Mucosa of stomach (tissue), 1 donor: ENCODE data around the gene SERINC2.

Experiments
- H3K27me3 ChIP-seq: one replicate; pipeline ENCODE4 v1.7.0; 2013; ENCODE audit warnings: mild to moderate bottlenecking, low read length; ENCODE audit not compliant: control insufficient read depth, insufficient read depth
- H3K36me3 ChIP-seq: one replicate; pipeline ENCODE4 v1.7.0; 2013; ENCODE audit warnings: low read length; ENCODE audit not compliant: control insufficient read depth, insufficient read depth
- H3K4me1 ChIP-seq: one replicate; pipeline ENCODE4 v1.7.0; 2013; ENCODE audit warnings: mild to moderate bottlenecking, low read length; ENCODE audit not compliant: control insufficient read depth, insufficient read depth
- H3K4me3 ChIP-seq: one replicate; pipeline ENCODE4 v1.7.0; 2013; ENCODE audit warnings: low read length
- H3K9ac ChIP-seq: one replicate; pipeline ENCODE4 v1.7.0; 2013; ENCODE audit warnings: mild to moderate bottlenecking, low read length, moderate library complexity
- H3K9me3 ChIP-seq: one replicate; pipeline ENCODE4 v1.7.0; 2013; ENCODE audit warnings: mild to moderate bottlenecking, low read length, moderate library complexity; ENCODE audit not compliant: control insufficient read depth
- donor health status: Pancreatic carcinoma.

SERINC2 gene

DNA sequence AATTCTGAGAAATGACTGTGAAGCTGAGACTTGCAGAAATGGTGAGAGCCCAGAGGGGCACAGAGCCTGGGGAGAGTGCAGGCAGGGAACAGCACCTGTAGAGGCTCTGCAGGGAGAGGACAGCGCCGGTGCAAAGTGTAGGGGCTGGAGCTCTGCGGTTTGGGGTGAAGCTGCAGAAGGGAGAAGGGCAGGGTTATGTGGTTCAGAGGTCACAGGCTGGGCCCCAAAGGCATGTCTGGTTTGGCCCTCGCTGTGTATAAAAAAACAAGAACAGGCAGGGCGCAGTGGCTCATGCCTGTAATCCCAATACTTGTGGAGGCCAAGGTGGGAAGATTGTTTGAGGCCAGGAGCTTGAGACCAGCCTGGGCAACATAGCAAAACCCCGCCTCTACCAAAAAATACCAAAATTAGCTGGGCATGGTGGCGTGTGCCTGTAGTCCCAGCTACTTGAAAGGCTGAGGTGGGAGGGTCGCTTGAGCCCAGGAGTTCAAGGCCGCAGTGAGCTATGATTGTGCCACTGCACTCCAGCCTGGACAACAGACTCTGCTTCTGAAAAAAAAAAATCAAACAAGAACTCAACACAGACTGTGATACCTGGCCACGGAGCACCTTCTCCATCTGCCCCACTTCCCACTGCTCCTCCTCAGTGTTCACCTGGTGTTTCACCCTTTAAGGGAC, 29.1 kb downstream of the SERINC2 start:
- no peaks in the 10 kb centered on the region for H3K27me3 ChIP-seq
- H3K9me3 ChIP-seq, result no peaks in the 10 kb centered on the region
- H3K36me3 ChIP-seq, result no peaks in the 10 kb centered on the region
- H3K9ac ChIP-seq, result no peak overlapping the region
- peaks cover 15% of the 10 kb centered on the region for H3K4me1 ChIP-seq
- no peak overlapping the region for H3K4me3 ChIP-seq

DNA sequence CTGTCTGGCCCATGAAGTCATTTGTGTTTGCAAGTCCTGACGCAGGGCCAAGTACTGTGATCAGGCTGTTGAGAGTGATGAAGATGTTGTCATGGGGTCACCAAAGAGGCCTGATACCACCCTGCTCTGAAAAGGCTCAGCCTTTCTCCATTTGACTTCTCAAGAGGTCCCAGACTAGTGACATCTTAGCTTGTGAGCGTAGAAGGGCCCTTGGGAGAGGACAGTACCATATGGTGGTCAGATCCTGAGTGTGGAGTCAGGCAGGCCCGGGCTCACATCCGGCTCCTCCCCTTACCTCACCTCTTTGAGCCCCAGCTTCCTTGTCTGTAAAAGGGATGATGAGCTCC, 29.6 kb downstream of the SERINC2 start:
- peaks cover 15% of the 10 kb centered on the region for H3K4me1 ChIP-seq
- H3K9ac ChIP-seq, result no peak overlapping the region
- no peaks in the 10 kb centered on the region for H3K27me3 ChIP-seq
- H3K4me3 ChIP-seq, result no peak overlapping the region
- no peaks in the 10 kb centered on the region for H3K9me3 ChIP-seq
- no peaks in the 10 kb centered on the region for H3K36me3 ChIP-seq

DNA sequence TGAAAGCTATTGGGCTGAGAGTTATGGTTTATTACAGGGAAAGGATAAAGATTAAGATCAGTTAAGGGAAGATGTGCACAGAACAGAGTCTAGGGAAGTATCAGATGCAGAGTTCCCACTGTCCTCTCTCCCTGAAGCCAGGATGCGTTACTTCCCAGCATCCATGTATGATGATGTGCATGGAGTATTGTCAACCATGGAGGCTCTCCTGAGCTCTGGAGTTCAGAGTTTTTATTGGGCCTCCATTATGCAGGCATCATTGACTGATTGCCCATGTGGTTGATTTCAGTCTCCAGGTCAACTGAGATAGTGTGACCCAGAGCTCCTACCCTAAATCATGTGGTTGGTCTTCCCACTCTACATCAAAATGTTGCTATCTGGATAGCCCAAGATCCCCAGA, 30.7 kb downstream of the SERINC2 start:
- Histone ChIP-seq H3K36me3 (no peaks in the 10 kb centered on the region), H3K4me3 (no peak overlapping the region)

DNA sequence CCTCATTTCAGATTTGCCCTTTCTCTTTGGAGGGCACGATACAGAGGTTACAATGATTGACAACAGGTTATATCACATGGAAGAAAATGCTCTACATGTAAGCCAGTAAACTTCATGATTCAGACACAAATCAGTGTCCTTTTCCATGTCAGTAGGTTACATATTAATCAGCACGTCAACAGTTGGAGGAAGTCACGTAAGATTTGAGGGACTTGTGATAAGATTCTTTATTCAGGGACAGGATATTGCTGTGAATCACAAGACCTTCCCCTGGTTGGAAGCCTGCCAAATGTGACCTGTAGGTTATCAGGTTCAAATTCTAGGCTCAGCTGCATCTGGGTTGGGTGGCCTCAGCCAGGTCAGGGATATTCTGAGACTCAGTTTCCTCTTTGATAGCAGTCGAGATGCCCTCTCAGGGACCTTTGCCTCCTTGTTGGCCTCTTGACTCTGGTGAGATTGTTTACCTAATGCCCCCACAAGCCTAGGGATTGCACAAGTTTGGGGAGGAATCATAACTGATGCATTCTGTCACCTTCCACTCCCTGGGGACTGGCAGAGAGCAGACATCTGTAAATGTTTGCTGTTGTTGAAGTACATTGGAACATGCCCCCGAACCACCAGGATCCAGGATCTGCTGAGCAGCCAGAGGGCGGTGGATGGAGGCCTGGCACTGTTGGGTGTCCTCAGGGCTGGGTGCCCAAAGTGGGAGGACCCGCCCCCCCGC, 31.9 kb downstream of the SERINC2 start:
- H3K4me3 ChIP-seq, result no peak overlapping the region
- no peaks in the 10 kb centered on the region for H3K27me3 ChIP-seq
- H3K36me3 ChIP-seq, result no peaks in the 10 kb centered on the region
- H3K4me1 ChIP-seq, result peaks cover 15% of the 10 kb centered on the region
- no peak overlapping the region for H3K9ac ChIP-seq
- H3K9me3 ChIP-seq, result no peaks in the 10 kb centered on the region

More for the DNA sequence above, 30.7 kb downstream of the SERINC2 start:
- Histone ChIP-seq H3K9me3 (no peaks in the 10 kb centered on the region), H3K27me3 (no peaks in the 10 kb centered on the region), H3K4me1 (peaks cover 15% of the 10 kb centered on the region), H3K9ac (no peak overlapping the region)

DNA sequence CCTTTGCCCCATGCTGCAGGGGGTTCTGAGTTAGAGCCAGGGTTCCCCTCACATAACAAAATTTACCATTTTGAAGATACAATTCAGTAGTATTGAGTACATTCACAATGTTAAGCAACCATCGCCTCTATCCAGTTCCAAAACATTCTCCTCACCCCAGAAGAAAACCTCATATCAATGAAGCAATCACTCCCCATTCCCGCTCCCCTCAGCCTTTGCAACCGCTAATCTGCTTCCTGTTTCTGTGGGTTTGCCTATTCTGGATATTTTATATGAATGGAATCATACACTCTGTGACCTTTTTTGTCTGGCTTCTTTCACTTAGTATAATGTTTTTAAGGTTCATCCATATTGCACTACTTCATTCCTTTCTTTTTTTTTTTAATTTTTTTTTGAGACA, 32.9 kb downstream of the SERINC2 start:
- Histone ChIP-seq H3K9ac (no peak overlapping the region), H3K36me3 (no peaks in the 10 kb centered on the region), H3K4me3 (no peak overlapping the region), H3K9me3 (no peaks in the 10 kb centered on the region), H3K27me3 (no peaks in the 10 kb centered on the region), H3K4me1 (peaks cover 15% of the 10 kb centered on the region)

DNA sequence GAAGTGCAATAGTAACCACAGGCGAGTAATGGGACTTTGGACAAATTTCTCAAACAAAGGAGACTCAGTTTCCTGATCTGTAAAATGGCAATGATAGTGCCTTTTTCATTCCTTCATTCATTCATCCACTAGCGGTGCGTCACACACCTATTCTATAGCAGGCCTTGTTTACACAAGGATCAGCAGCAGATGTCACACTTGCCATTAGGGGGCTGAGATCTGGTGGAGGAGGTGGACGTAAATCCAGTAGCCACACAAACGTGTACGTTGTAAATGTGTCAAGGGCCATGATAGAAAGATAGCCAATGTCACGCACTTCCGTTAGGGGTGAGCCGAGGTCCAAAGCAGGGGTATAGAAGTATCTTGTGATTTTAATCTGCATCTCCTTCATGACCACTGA, 34.2 kb downstream of the SERINC2 start:
- H3K4me3 ChIP-seq, result no peak overlapping the region

DNA sequence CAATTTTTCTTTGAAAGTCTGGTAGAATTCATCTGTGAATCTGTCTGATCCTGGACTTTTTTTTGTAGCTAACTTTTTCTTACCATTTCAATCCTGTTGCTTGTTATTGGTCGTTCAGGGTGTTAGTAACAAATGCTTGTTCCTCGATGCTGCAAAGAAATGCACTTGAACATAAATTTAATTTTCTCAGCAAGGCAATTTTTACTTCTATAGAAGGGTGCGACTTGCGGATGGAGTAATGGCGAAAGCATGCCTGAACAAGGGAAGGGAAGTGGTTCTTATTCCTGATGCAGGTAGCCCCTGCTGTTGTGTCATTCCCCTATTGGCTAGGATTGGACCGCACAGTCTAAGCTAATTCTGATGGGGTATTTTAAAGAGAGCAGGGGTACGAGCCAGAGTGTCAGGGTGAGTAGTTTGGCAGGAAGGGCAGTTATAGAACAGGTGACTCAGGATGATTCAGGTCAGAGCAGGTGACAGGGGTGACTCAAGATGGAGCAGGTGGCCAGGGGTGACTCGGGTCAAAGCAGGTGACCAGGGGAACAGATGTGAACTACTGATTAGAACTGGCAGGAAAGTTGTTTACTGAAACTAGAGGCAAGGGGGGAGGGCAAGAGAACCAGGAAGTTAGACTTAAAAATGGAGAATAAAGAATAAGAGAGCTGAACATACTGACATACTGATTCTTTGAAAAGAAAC, 40.5 kb downstream of the SERINC2 start:
- H3K4me1 ChIP-seq, result no peaks in the 10 kb centered on the region
- no peaks in the 10 kb centered on the region for H3K36me3 ChIP-seq
- no peak overlapping the region for H3K4me3 ChIP-seq
- H3K9ac ChIP-seq, result no peak overlapping the region
- H3K27me3 ChIP-seq, result no peaks in the 10 kb centered on the region
- H3K9me3 ChIP-seq, result no peaks in the 10 kb centered on the region

More for the DNA sequence above, 34.2 kb downstream of the SERINC2 start:
- peaks cover 15% of the 10 kb centered on the region for H3K4me1 ChIP-seq
- no peaks in the 10 kb centered on the region for H3K9me3 ChIP-seq
- H3K9ac ChIP-seq, result no peak overlapping the region
- no peaks in the 10 kb centered on the region for H3K36me3 ChIP-seq
- H3K27me3 ChIP-seq, result no peaks in the 10 kb centered on the region

DNA sequence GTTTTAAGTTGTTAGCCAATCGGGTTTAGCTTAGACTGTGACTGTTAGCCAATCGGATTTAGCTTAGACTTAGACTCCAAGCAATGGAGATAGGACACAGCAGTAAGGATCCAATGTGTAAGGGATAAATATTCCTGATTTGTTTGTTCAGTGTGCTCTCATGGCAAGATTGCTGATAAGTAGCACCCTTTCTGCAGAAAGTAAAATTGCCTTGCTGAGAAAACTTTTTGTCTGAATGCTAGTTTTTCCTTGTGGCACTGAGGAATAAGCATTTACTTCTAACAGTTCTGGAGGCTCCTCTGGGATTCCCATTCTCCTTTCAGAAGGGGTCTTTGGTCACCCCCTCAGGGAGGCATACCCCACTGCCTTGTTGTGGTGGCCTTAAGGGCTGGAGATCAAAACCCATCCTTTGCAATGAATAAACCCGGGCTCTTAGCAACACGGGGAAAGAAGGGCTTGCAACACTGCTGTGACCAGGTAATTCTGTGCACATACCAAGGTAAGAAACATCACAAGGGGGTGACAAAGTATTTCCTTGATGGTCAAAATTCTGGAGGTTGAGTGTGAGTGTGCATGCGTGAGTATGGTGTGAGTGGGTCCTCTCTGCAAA, 45.4 kb downstream of the SERINC2 start:
- Histone ChIP-seq H3K9ac (no peak overlapping the region), H3K4me3 (no peak overlapping the region), H3K9me3 (no peaks in the 10 kb centered on the region), H3K27me3 (no peaks in the 10 kb centered on the region), H3K4me1 (no peaks in the 10 kb centered on the region), H3K36me3 (no peaks in the 10 kb centered on the region)

DNA sequence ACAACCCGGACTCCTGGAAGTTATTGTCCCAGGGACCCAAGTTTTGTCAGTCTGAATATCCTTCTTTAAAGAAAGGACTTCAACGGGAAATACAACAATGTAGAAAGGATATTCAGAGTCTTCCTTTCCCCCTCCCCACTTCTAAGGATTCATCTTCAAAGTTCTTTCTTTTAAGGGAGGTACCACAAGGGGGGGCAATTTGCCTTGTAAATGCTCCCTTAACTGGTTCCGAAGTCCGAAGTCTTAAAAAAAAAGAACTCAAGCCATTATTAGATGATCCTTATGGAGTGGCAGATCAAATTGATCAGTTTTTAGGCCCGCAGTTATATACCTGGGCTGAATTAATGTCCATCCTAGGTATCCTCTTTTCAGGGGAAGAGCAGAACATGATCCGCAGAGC, 47.0 kb downstream of the SERINC2 start:
- Histone ChIP-seq H3K9me3 (no peaks in the 10 kb centered on the region), H3K4me3 (no peak overlapping the region), H3K27me3 (no peaks in the 10 kb centered on the region), H3K4me1 (no peaks in the 10 kb centered on the region), H3K36me3 (no peaks in the 10 kb centered on the region), H3K9ac (no peak overlapping the region)

DNA sequence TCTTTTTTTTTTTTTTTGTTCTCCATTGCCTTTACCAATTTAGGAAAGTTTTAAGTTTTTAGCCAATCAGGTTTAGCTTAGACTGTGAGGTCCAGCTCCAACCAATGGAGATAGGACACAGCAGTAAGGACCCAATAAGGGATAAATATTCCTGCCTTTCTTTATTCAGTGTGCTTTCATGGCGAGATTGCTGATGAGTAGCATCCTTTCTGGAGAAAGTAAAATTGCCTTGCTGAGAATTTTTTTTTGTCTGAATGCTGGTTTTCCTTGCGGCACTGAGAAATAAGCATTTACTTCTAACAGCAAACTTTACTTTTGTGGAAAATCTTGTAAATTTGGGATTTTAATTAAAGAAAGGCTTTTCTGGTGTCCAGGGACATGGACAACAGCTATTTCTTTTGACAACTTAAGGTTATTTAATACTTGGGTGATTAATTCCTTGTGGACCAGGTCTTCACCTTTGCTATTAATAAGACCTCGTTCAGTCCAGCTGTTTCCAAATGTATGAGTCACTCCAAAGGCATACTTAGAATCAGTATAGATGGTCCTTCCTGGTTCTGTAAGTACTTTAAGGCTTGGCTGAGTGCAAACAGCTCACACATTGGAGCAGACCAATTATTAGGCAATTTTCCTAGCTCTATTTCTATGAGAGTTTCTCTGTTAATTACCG, 54.1 kb downstream of the SERINC2 start:
- H3K9ac ChIP-seq, result no peak overlapping the region
- peaks cover 6% of the 10 kb centered on the region for H3K9me3 ChIP-seq
- peaks cover 13% of the 10 kb centered on the region for H3K4me1 ChIP-seq
- no peak overlapping the region for H3K4me3 ChIP-seq
- no peaks in the 10 kb centered on the region for H3K27me3 ChIP-seq
- no peaks in the 10 kb centered on the region for H3K36me3 ChIP-seq

DNA sequence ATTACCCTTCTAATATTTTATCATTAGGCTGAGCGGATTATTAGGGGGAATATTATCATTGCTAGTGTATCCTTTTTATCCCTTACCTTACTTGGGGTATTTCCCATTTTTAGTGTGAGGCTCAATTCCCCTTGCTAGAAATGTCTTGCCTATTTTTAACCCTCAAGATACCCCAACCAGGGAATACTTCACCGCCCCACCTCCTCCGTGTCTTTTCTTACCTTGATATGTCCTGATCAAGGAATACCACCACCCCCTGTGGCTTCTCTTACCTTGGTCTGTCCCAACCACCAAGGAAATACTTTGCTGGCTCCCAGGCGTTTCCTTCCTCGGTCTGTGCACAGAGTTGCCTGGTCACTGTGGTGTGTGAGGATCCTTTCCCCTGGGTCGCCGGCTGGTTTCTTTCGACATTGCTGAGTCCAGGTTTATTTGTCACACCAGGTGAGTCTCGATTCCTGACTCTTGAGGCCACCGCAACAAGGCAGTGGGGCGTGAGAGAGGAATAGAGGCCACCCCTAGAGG, 57.8 kb downstream of the SERINC2 start:
- peaks cover 6% of the 10 kb centered on the region for H3K9me3 ChIP-seq
- H3K4me1 ChIP-seq, result peaks cover 32% of the 10 kb centered on the region

More for the DNA sequence above, 57.8 kb downstream of the SERINC2 start:
- no peaks in the 10 kb centered on the region for H3K36me3 ChIP-seq
- no peaks in the 10 kb centered on the region for H3K27me3 ChIP-seq
- no peak overlapping the region for H3K9ac ChIP-seq
- no peak overlapping the region for H3K4me3 ChIP-seq
